OCI-LY7 (cell line): ENCODE measurements around the gene CIT.

Experiments used
- CTCF ChIP-seq: fragments of 200-600 bp; sonication (generic); conservative IDR thresholded peaks from 2 replicates; pipeline ENCODE4 v1.5.1; 2014; ENCODE audit warnings: mild to moderate bottlenecking, antibody characterized with exemption, low read length, moderate library complexity, mixed read lengths
- EZH2phosphoT487 ChIP-seq: fragments of 200-600 bp; sonication (generic); IDR thresholded peaks from 2 replicates; pipeline ENCODE4 v1.6.1; 2018; ENCODE audit warnings: low read depth, borderline replicate concordance, mild to moderate bottlenecking, mixed run types, antibody characterized with exemption, low read length, moderate library complexity, mixed read lengths

- TF ChIP-seq CTCF, result no peak
- TF ChIP-seq EZH2phosphoT487, result no peak
Measured at GRCh38 chr12:119885549-119885948, 8.4 kb upstream of the CIT start.
